Astrocyte (in vitro differentiated cells and primary cell): Measurements from ENCODE around the gene AKR1C3. TPM values are rescaled to one million over a fixed set of nuclear protein-coding genes. Genes with fewer than 3 reads are reported as not detected.

Experiments used
- DNase-seq: peaks from one replicate; pipeline ENCODE4 v3.0.0-alpha.2; 2010; ENCODE audit warnings: low read depth
- FAIRE-seq: peaks from 2 replicates; lab custom pipeline; 2011; peaks lifted over from hg19 to GRCh38; lab: Jason Lieb, UNC
- H2AFZ ChIP-seq: 2 replicates; pipeline ENCODE4 v1.6.0; 2012; ENCODE audit warnings: low read depth, low read length, inconsistent platforms
- H3K27ac ChIP-seq: 2 replicates; pipeline ENCODE4 v1.5.1; 2011; ENCODE audit warnings: low read depth, low read length, inconsistent platforms
- H3K27me3 ChIP-seq: 2 replicates; pipeline ENCODE4 v1.6.0; 2011; ENCODE audit warnings: low read length, inconsistent platforms; ENCODE audit not compliant: insufficient read depth
- H3K36me3 ChIP-seq: 2 replicates; pipeline ENCODE4 v1.5.1; 2011; ENCODE audit warnings: low read length, inconsistent platforms; ENCODE audit not compliant: insufficient read depth
- H3K4me1 ChIP-seq: 2 replicates; pipeline ENCODE4 v1.5.1; 2011; ENCODE audit warnings: low read length, inconsistent platforms; ENCODE audit not compliant: insufficient read depth
- H3K4me2 ChIP-seq: 2 replicates; pipeline ENCODE4 v1.6.0; 2012; ENCODE audit warnings: low read length, inconsistent platforms
- H3K4me3 ChIP-seq: 2 replicates; pipeline ENCODE4 v1.5.1; 2011; ENCODE audit warnings: low read depth, mild to moderate bottlenecking, low read length, inconsistent platforms; ENCODE audit not compliant: insufficient read depth
- H3K79me2 ChIP-seq: 2 replicates; pipeline ENCODE4 v1.6.0; 2012; ENCODE audit warnings: mild to moderate bottlenecking, low read length, inconsistent platforms; ENCODE audit not compliant: insufficient read depth
- H3K9ac ChIP-seq: 2 replicates; pipeline ENCODE4 v1.6.0; 2012; ENCODE audit warnings: mild to moderate bottlenecking, low read length, inconsistent platforms
- H3K9me3 ChIP-seq: 2 replicates; pipeline ENCODE4 v1.5.1; 2012; ENCODE audit warnings: low read depth, mild to moderate bottlenecking, low read length, inconsistent platforms; ENCODE audit not compliant: insufficient read depth
- H4K20me1 ChIP-seq: 2 replicates; pipeline ENCODE4 v1.6.0; 2012; ENCODE audit warnings: low read length, inconsistent platforms; ENCODE audit not compliant: insufficient read depth
- H3K27ac Mint-ChIP-seq: one replicate; pipeline ENCODE4 v1.8.0; 2021; ENCODE audit warnings: mild to moderate bottlenecking, mixed read lengths; ENCODE audit not compliant: unreplicated experiment
- H3K27me3 Mint-ChIP-seq: one replicate; pipeline ENCODE4 v1.8.0; 2021; ENCODE audit warnings: low read depth, mixed read lengths; ENCODE audit not compliant: unreplicated experiment
- H3K36me3 Mint-ChIP-seq: one replicate; pipeline ENCODE4 v1.8.0; 2021; ENCODE audit warnings: low read depth, mixed read lengths; ENCODE audit not compliant: unreplicated experiment
- H3K4me1 Mint-ChIP-seq: one replicate; pipeline ENCODE4 v1.8.0; 2021; ENCODE audit warnings: low read depth, mixed read lengths; ENCODE audit not compliant: unreplicated experiment
- H3K4me3 Mint-ChIP-seq: one replicate; pipeline ENCODE4 v1.8.0; 2021; ENCODE audit warnings: mild to moderate bottlenecking, moderate library complexity, mixed read lengths; ENCODE audit not compliant: unreplicated experiment
- H3K9me3 Mint-ChIP-seq: one replicate; pipeline ENCODE4 v1.8.0; 2021; ENCODE audit warnings: mild to moderate bottlenecking, mixed read lengths; ENCODE audit not compliant: unreplicated experiment
- EZH2 ChIP-seq: IDR thresholded peaks from 2 replicates; pipeline ENCODE4 v1.6.1; 2012; ENCODE audit warnings: mild to moderate bottlenecking, low read length, inconsistent platforms; ENCODE audit not compliant: insufficient read depth
- total RNA-seq: library from RNA; stranded (reverse); gene quantifications from 2 replicates; pipeline ENCODE4 v1.2.1, GENCODE V29; 2021
- TF ChIP-seq, protein P1 (sequence below): IDR thresholded peaks from 2 replicates; pipeline ENCODE4 v1.5.1; 2011; ENCODE audit warnings: low read depth, mild to moderate bottlenecking, inconsistent platforms, low read length, moderate library complexity; ENCODE audit not compliant: insufficient read depth

The AKR1C3 gene
- total RNA-seq, 1 donor from 2014 or later = 0.43 TPM

DNA sequence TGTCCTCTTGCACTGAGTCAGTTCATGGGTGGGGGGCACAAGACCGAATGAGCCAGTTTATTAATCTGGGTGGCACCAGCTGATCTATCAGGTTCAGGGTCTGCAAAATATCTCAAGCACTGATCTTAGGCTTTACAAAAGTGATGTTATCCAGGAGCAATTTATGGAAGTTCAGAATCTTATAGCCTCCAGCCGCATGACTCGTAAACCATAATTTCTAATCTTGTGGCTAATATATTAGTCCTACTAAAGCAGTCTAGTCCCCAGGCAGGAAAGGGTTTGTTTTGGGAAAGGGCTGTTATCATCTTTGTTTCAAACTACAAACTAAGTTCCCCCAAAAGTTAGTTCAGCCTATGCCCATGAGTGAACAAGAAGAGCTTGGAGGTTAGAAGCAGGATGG lies 56.9 kb downstream of the AKR1C3 start:
- Histone ChIP-seq H3K4me1 (no peaks in the 10 kb centered on the region), H3K27ac (no peak overlapping the region), H3K9ac (no peak overlapping the region), H3K27me3 (no peaks in the 10 kb centered on the region), H2AFZ (no peak overlapping the region), H3K4me2 (no peak overlapping the region), H3K4me3 (no peak overlapping the region), H4K20me1 (no peaks in the 10 kb centered on the region), H3K9me3 (peaks cover 2% of the 10 kb centered on the region), H3K36me3 (no peaks in the 10 kb centered on the region), H3K79me2 (no peaks in the 10 kb centered on the region)
- H3K36me3 Mint-ChIP-seq = no peaks in the 10 kb centered on the region
- TF ChIP-seq EZH2 = no peak
- TF ChIP-seq, protein P1, sequence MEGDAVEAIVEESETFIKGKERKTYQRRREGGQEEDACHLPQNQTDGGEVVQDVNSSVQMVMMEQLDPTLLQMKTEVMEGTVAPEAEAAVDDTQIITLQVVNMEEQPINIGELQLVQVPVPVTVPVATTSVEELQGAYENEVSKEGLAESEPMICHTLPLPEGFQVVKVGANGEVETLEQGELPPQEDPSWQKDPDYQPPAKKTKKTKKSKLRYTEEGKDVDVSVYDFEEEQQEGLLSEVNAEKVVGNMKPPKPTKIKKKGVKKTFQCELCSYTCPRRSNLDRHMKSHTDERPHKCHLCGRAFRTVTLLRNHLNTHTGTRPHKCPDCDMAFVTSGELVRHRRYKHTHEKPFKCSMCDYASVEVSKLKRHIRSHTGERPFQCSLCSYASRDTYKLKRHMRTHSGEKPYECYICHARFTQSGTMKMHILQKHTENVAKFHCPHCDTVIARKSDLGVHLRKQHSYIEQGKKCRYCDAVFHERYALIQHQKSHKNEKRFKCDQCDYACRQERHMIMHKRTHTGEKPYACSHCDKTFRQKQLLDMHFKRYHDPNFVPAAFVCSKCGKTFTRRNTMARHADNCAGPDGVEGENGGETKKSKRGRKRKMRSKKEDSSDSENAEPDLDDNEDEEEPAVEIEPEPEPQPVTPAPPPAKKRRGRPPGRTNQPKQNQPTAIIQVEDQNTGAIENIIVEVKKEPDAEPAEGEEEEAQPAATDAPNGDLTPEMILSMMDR = no peak
- H3K27ac Mint-ChIP-seq = no peak overlapping the region
- no peak for FAIRE-seq
- H3K9me3 Mint-ChIP-seq = no peaks in the 10 kb centered on the region
- no peaks in the 10 kb centered on the region for H3K4me1 Mint-ChIP-seq
- DNase-seq = no peak
- H3K27me3 Mint-ChIP-seq = no peaks in the 10 kb centered on the region
- H3K4me3 Mint-ChIP-seq = no peak overlapping the region

DNA sequence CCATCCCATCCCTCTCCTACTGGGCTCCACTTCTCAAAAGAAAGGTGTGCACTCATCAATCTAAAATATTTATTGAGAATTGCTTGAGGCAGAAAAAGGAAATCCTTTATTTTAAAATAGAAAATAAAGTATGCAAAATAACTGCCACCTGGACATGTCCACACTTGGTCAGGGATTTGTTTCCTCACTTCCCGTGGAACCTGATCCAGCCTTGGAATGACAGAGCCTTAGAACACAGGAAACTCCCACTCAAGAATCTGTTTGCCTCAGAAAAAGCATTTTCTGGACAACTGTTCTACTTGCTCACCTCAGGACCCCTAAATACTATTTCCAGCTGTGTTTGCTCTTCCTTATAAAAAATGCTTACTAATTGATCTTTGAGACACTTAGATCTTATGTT lies 61.7 kb downstream of the AKR1C3 start:
- Histone ChIP-seq H4K20me1 (no peaks in the 10 kb centered on the region), H3K36me3 (no peaks in the 10 kb centered on the region), H3K27ac (no peak overlapping the region), H3K79me2 (no peaks in the 10 kb centered on the region), H3K9me3 (peaks cover 2% of the 10 kb centered on the region), H3K4me3 (no peak overlapping the region), H3K4me2 (no peak overlapping the region), H3K4me1 (no peaks in the 10 kb centered on the region), H2AFZ (no peak overlapping the region), H3K9ac (no peak overlapping the region), H3K27me3 (no peaks in the 10 kb centered on the region)
- Mint-ChIP-seq H3K9me3 (peaks cover 10% of the 10 kb centered on the region), H3K4me3 (no peak overlapping the region), H3K27ac (no peak overlapping the region), H3K4me1 (no peaks in the 10 kb centered on the region), H3K36me3 (no peaks in the 10 kb centered on the region), H3K27me3 (peaks cover 9% of the 10 kb centered on the region)
- FAIRE-seq (no peak), DNase-seq (no peak)
- no peak for TF ChIP-seq EZH2
- TF ChIP-seq, protein P1 = no peak

Other genes with a start within 250 kb of the AKR1C3 start
- 0.60 and 1.3 TPM in 2 replicates for gene AKR1C1, start 131.0 kb upstream of the AKR1C3 start, total RNA-seq
- gene AKR1C2, start 90.6 kb upstream of the AKR1C3 start, total RNA-seq = 0.41 TPM in 1 of 2 replicates, not detected in the other
- gene AKR1C8, start 90.7 kb downstream of the AKR1C3 start, total RNA-seq = not detected in 2 replicates
- gene AKR1C4, start 102.4 kb downstream of the AKR1C3 start, total RNA-seq = not detected in 2 replicates